ENCODE results near the gene BRS3. TPM values are rescaled to one million over a fixed set of nuclear protein-coding genes. Genes with fewer than 3 reads are reported as not detected.

BRS3 gene
- total RNA-seq, 1 experiment from 2014 or later = not detected

- no peak overlapping the region for H3K4me3 ChIP-seq
- no peaks in the 10 kb centered on the region for H3K9me3 ChIP-seq (replicated peaks)
- no peaks in the 10 kb centered on the region for H3K27me3 ChIP-seq (replicated peaks)
- DNase-seq (ENCODE audit: low read depth in 1 of 2, low spot score in 2 of 2) = no peak
- no peaks in the 10 kb centered on the region for H3K4me1 ChIP-seq (replicated peaks)
- no peak overlapping the region for H3K27ac ChIP-seq
- H3K36me3 ChIP-seq = no peaks in the 10 kb centered on the region
Measured at GRCh38 chrX:136519069-136519468, 31.3 kb downstream of the BRS3 start.

GRCh38 chrX:136523770-136524169 lies 36.0 kb downstream of the BRS3 start:
- Histone ChIP-seq H3K36me3 (no peaks in the 10 kb centered on the region), H3K4me3 (no peak overlapping the region), H3K27ac (no peak overlapping the region), H3K27me3 (replicated peaks) (no peaks in the 10 kb centered on the region), H3K9me3 (replicated peaks) (no peaks in the 10 kb centered on the region), H3K4me1 (replicated peaks) (no peaks in the 10 kb centered on the region)
- DNase-seq (ENCODE audit: low read depth in 1 of 2, low spot score in 2 of 2) = no peak

- no peak overlapping the region for H3K4me3 ChIP-seq
- H3K27me3 ChIP-seq (replicated peaks) = no peaks in the 10 kb centered on the region
- no peak overlapping the region for H3K27ac ChIP-seq
- H3K9me3 ChIP-seq (replicated peaks) = no peaks in the 10 kb centered on the region
- no peaks in the 10 kb centered on the region for H3K4me1 ChIP-seq (replicated peaks)
- DNase-seq (ENCODE audit: low read depth in 1 of 2, low spot score in 2 of 2) = no peak
- H3K36me3 ChIP-seq = no peaks in the 10 kb centered on the region
Measured at GRCh38 chrX:136525738-136526606, 38.2 kb downstream of the BRS3 start.

- no peak for DNase-seq (ENCODE audit: low read depth in 1 of 2, low spot score in 2 of 2)
- H3K27me3 ChIP-seq (replicated peaks) = no peaks in the 10 kb centered on the region
Measured at GRCh38 chrX:136528645-136529315, 41.0 kb downstream of the BRS3 start.

GRCh38 chrX:136529795-136530194 lies 42.0 kb downstream of the BRS3 start:
- no peak for DNase-seq (ENCODE audit: low read depth in 1 of 2, low spot score in 2 of 2)
- no peaks in the 10 kb centered on the region for H3K9me3 ChIP-seq (replicated peaks)
- H3K4me3 ChIP-seq = no peak overlapping the region
- H3K27ac ChIP-seq = no peak overlapping the region
- H3K4me1 ChIP-seq (replicated peaks) = no peaks in the 10 kb centered on the region
- no peaks in the 10 kb centered on the region for H3K27me3 ChIP-seq (replicated peaks)
- no peaks in the 10 kb centered on the region for H3K36me3 ChIP-seq

More at GRCh38 chrX:136528645-136529315, 41.0 kb downstream of the BRS3 start:
- no peaks in the 10 kb centered on the region for H3K36me3 ChIP-seq
- no peaks in the 10 kb centered on the region for H3K4me1 ChIP-seq (replicated peaks)
- H3K9me3 ChIP-seq (replicated peaks) = no peaks in the 10 kb centered on the region
- H3K27ac ChIP-seq = no peak overlapping the region
- no peak overlapping the region for H3K4me3 ChIP-seq

- Histone ChIP-seq H3K4me1 (replicated peaks) (no peaks in the 10 kb centered on the region), H3K27ac (no peak within 1 kb of the TSS), H3K4me3 (no peak within 1 kb of the TSS), H3K36me3 (no peaks in the 10 kb centered on the region), H3K9me3 (replicated peaks) (no peaks in the 10 kb centered on the region), H3K27me3 (replicated peaks) (no peaks in the 10 kb centered on the region)
- no peak for DNase-seq (ENCODE audit: low read depth in 1 of 2, low spot score in 2 of 2)
Measured at GRCh38 chrX:136531951-136532350, 44.2 kb downstream of the BRS3 start, which contains the start of gene VGLL1. Gene VGLL1 (plus strand): TSS chrX:136532215. CDS start chrX:136536021, 3,806 bp downstream.

- no peaks in the 10 kb centered on the region for H3K36me3 ChIP-seq
- no peak overlapping the region for H3K4me3 ChIP-seq
- no peak overlapping the region for H3K27ac ChIP-seq
- H3K4me1 ChIP-seq (replicated peaks) = no peaks in the 10 kb centered on the region
- H3K27me3 ChIP-seq (replicated peaks) = no peaks in the 10 kb centered on the region
- H3K9me3 ChIP-seq (replicated peaks) = no peaks in the 10 kb centered on the region
- no peak for DNase-seq (ENCODE audit: low read depth in 1 of 2, low spot score in 2 of 2)
Measured at GRCh38 chrX:136534131-136534530, 46.4 kb downstream of the BRS3 start.

GRCh38 chrX:136538811-136539210 lies 51.1 kb downstream of the BRS3 start:
- Histone ChIP-seq H3K9me3 (replicated peaks) (no peaks in the 10 kb centered on the region), H3K4me3 (no peak overlapping the region)
- DNase-seq (ENCODE audit: low read depth in 1 of 2, low spot score in 2 of 2) = no peak

GRCh38 chrX:136540226-136540625 lies 52.5 kb downstream of the BRS3 start:
- no peaks in the 10 kb centered on the region for H3K27me3 ChIP-seq (replicated peaks)
- no peak overlapping the region for H3K4me3 ChIP-seq
- no peak overlapping the region for H3K27ac ChIP-seq
- no peaks in the 10 kb centered on the region for H3K4me1 ChIP-seq (replicated peaks)
- no peak for DNase-seq (ENCODE audit: low read depth in 1 of 2, low spot score in 2 of 2)
- H3K9me3 ChIP-seq (replicated peaks) = no peaks in the 10 kb centered on the region
- H3K36me3 ChIP-seq = no peaks in the 10 kb centered on the region

More at GRCh38 chrX:136538811-136539210, 51.1 kb downstream of the BRS3 start:
- H3K36me3 ChIP-seq = no peaks in the 10 kb centered on the region
- H3K27ac ChIP-seq = no peak overlapping the region
- no peaks in the 10 kb centered on the region for H3K27me3 ChIP-seq (replicated peaks)
- H3K4me1 ChIP-seq (replicated peaks) = no peaks in the 10 kb centered on the region

- H3K27ac ChIP-seq = no peak overlapping the region
- H3K9me3 ChIP-seq (replicated peaks) = no peaks in the 10 kb centered on the region
- H3K36me3 ChIP-seq = no peaks in the 10 kb centered on the region
- H3K27me3 ChIP-seq (replicated peaks) = no peaks in the 10 kb centered on the region
- DNase-seq (ENCODE audit: low read depth in 1 of 2, low spot score in 2 of 2) = no peak
- H3K4me1 ChIP-seq (replicated peaks) = no peaks in the 10 kb centered on the region
- no peak overlapping the region for H3K4me3 ChIP-seq
Measured at GRCh38 chrX:136541294-136541693, 53.5 kb downstream of the BRS3 start.

GRCh38 chrX:136542281-136542680 lies 54.5 kb downstream of the BRS3 start:
- Histone ChIP-seq H3K9me3 (replicated peaks) (no peaks in the 10 kb centered on the region), H3K27me3 (replicated peaks) (no peaks in the 10 kb centered on the region), H3K4me1 (replicated peaks) (no peaks in the 10 kb centered on the region), H3K27ac (no peak overlapping the region), H3K36me3 (no peaks in the 10 kb centered on the region), H3K4me3 (no peak overlapping the region)
- DNase-seq (ENCODE audit: low read depth in 1 of 2, low spot score in 2 of 2) = no peak

Other genes starting within 250 kb of the BRS3 start
- gene MAP7D3, start 236.5 kb upstream of the BRS3 start, total RNA-seq (2014; rRNA removed; shearing (Covaris generic)) = 22.1 and 27.5 TPM in 2 replicates
- not detected in 2 replicates for gene ADGRG4, start 187.0 kb upstream of the BRS3 start, total RNA-seq (2014; rRNA removed; shearing (Covaris generic))
- 88.3 and 90.4 TPM in 2 replicates for gene HTATSF1, start 9.6 kb downstream of the BRS3 start, total RNA-seq (2014; rRNA removed; shearing (Covaris generic))
- not detected in 2 replicates for gene VGLL1, start 44.3 kb downstream of the BRS3 start, total RNA-seq (2014; rRNA removed; shearing (Covaris generic))
- not detected in 2 replicates for gene CD40LG, start 160.2 kb downstream of the BRS3 start, total RNA-seq (2014; rRNA removed; shearing (Covaris generic))